Esophagus mucosa (tissue), 1 donor: ENCODE data around the gene VIPR1. TPM values are rescaled to one million over a fixed set of nuclear protein-coding genes. Genes with fewer than 3 reads are reported as not detected.

Experiments used
- ATAC-seq: fragments of 200-7000 bp; cut with Tn5 transposase; one replicate; pipeline ENCODE4 v1.9.1; 2020
- total RNA-seq: library from RNA; stranded (reverse); gene quantifications from one replicate; pipeline ENCODE4 v1.2.4, GENCODE V29; 2023
- donor health status: DM: yes; HTN: yes; CAD: no.

Gene VIPR1
- total RNA-seq, 1 donor from 2014 or later, result 3.9 TPM

GRCh38 chr3:42493798-42494151 lies 8.7 kb upstream of the VIPR1 start:
- no peak for ATAC-seq

DNA sequence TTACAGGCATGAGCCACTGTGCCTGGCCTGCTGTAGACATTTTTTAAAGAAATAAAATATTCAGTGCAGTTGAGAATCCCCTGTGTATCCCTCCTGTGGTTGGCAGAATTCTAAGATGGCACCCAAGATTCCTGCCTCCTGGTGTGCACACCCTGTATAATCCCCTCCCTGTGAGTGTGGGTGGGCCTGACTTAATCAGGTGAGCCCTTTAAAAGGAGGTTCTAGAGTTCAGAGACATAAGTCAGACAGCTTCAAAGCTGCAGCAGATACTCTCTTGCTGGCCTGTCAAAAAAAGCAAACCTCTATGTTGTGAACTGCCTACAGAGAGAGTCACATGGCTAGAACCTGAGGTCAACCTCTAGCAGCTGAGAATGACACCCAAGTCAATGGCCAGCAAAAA lies 7.0 kb upstream of the VIPR1 start:
- no peak for ATAC-seq

- no peak for ATAC-seq
Observed at GRCh38 chr3:42497009-42497731, 5.3 kb upstream of the VIPR1 start.

DNA sequence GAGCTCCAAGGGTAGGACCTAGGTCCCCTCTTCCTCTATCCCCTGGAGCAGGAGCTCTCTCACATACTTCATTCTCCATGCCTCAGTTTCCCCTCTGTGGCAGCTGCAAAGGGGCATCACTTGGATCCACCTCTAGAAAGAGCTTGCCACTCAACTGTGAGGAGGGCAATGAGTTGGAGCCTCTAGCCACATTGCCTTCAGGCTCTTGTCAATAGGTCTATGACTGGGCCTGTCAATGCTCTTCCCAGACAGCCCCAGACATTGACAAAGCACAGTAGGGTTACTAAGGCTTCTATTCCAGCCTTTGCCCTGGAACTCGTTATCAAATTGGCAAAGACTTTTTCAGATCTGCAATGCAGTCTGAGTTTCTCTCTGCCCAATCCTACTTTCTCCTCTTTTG lies 4.4 kb upstream of the VIPR1 start:
- ATAC-seq, result no peak

- ATAC-seq, result no peak
Observed at GRCh38 chr3:42498791-42499477, 3.5 kb upstream of the VIPR1 start.

GRCh38 chr3:42499478-42499871 lies 3.0 kb upstream of the VIPR1 start:
- no peak for ATAC-seq

DNA sequence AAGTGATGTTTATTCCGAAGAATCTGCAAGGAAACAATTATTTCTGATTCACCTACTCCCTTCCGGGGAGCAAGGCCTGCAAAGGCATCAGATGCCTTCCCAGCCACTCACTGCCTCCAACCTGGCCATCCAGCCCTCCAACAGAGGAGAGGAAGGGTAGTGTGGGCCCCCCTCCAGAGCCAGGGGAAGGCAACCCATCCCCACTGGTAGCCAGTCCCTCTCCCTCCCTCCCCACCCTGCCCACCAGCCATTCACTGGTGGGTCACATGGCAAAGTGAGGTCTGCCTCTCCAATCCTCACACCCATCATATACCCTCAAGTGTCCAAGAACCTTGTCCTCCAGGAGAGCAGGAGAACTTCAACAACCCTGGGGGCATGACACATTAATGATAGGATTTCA lies 2.4 kb upstream of the VIPR1 start:
- ATAC-seq, result no peak

GRCh38 chr3:42500909-42501308 lies 1.5 kb upstream of the VIPR1 start:
- no peak for ATAC-seq

GRCh38 chr3:42501321-42501680 lies 1.1 kb upstream of the VIPR1 start:
- no peak for ATAC-seq

DNA sequence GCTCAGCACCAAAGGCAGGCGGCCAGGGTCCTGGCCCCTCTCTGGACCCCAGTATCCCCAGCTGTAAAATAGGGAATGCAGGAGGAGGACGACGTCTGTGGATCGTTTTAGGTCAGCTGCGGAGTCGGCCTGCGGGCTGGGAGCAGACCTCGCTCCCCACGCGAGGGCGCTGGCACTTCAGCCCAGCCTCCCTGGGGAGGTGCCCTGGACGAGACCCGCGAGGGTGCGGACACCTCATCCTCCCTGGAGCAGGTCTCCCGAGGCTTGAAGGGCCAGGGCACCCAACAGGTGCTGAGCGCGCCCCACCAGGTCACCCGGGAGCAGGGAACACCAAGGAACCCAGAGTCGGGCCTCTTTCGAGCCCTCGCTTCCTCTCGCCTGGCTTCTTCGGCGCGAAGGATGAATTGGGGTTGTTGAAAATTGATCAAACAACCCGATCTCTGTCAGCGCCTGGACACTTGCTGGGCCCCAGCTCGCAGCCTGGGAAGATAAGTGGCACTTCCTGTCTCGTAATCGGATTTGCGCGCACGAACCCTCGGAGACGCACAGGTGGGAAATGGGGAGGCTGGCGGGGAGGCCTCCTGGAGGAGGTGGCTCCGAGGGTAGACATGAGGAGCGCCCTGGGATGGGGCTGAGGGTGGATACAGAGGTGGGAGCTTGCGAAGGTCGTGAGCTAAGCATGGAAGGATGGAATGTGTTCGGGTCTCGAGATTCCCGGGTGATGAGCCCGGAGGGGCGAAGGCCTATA lies 588 bp upstream of the VIPR1 start:
- peak; percentile 68 for ATAC-seq

DNA sequence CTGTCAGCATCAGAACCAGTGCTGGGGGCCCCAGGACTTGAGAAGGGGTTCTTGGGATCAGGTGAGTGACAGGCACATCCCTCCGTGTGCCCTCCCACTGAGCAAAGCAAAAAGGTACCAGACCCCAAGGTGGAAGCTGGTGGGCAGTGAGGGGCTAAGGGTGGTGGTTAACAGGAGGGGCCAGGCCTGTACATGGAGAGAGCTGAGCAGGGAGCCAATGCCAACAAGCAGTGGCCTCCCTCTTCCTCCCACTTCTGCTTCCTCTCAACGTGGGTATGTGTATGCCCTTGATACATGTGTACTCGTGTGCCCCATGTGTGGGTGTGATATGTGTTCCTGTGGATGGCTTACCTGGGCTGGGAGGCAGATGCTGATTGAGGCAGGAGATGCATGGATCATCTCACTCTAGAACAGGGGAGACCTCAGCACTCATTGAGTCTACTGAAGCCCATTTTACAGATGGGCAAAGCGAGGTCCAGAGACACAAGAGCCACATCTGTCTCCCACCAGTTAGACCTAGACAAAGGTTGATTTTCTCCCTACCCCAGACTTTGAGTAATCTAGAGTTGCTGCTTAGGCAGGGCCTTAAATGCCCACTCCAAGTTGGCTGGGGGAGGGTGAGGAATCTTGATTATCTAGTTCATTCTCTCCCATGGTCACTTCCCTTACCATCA lies 945 bp downstream of the VIPR1 start:
- ATAC-seq, result no peak

DNA sequence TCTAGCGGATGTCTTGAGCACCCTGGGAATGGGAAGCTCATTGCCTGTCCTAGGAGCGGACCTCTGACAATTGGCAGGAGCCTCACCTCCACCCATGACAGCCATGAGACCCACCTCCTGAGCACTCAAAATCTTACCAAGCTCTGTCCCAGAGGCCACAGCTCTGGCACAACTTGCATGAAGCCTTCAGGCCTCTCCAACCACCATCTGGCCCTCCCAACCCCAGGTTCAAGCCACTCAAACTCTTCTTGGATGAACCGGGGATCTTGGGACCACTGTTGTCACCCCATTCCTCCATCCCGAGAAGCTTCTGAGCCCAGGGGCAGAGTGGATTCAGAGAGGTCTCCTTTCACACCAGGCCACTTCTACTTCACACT lies 1.5 kb downstream of the VIPR1 start:
- ATAC-seq, result no peak

GRCh38 chr3:42504334-42505127 lies 2.1 kb downstream of the VIPR1 start:
- no peak for ATAC-seq

DNA sequence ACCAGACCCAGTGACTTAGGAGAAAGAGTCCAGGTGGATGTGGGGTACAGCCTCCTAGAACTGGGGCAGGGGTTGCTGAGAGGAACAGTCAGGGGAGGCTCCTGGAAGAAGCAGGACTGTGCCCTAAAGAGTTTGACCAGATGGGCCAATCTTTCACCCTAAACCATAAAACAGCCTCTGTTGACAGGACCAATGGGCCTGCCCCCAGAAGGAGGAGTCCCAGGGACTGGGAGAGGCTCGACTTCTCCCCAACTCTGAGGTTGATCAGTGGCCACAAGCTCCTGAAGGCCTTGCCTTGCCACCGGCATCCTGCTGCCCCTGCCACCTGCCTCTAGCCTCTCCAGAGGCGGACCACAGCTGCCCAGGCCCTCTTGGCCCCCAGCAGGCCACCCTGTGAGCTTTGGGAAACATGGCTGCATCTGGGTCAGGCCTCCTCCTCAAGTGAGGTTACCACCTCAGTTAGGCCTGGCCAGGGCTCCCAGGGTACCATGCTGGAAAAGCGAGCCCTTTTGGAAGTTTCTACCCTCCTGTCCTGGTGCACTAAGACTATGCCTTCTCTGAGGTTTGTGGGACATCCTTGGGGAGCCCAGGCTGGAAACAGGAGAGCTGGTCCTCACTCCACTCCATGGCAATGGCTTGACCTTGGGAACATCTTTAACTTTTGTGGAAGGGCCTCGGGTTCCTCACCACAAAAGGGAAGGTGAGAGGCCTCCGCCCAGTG lies 2.8 kb downstream of the VIPR1 start:
- no peak for ATAC-seq

GRCh38 chr3:42505849-42506410 lies 3.5 kb downstream of the VIPR1 start:
- no peak for ATAC-seq

- peak; percentile 81 for ATAC-seq
Observed at GRCh38 chr3:42507252-42507651, 4.8 kb downstream of the VIPR1 start.

GRCh38 chr3:42507761-42508335 lies 5.4 kb downstream of the VIPR1 start:
- no peak for ATAC-seq

DNA sequence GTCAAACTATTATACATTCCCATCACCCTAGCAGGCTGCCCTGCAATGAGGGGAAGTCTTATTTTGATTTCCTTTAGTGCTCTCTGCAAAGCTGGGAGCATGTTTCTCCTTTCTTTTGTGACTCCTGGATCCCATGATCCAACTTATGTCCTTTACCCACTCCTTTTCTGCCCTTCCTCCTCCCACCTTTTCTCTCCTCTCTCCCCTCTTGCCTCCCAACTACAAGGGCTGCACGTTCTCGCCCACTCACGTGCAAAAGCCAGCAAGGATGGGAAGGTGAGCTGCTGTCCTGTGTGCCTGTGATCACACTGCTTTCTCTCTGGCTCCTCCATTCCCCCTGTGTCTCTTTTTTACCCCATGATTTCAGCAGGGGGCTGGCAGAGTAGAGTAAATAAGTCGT lies 6.1 kb downstream of the VIPR1 start:
- no peak for ATAC-seq

- no peak for ATAC-seq
Observed at GRCh38 chr3:42509111-42509510, 6.7 kb downstream of the VIPR1 start.

- no peak for ATAC-seq
Observed at GRCh38 chr3:42510325-42510724, 7.9 kb downstream of the VIPR1 start.

DNA sequence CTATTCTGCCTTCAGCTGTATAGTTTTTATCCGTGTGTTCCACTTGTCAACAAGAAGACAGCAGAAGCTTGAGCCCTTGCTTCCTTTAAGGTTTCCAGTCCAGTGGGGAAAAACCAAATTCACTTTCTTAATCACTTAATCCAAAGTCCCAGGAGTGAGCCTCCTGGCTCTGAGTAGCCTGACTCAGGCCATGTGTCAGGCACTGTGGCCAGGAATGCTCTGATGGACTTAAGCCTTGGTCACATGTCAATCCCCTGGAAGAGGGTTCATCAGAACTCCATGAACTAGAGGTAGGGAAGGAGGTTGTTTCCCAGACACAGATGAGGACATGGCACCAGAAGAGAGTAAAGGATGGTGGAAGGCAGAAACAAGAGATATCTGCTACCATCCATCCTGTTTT lies 8.8 kb downstream of the VIPR1 start:
- no peak for ATAC-seq
